Adipocyte (in vitro differentiated cells): ENCODE results near the gene NRBF2.

ENCODE experiments used
- DNase-seq: peaks from one replicate; pipeline ENCODE4 v3.0.0-alpha.2; 2015; ENCODE audit warnings: low read depth
- H3K27me3 ChIP-seq: replicated peaks from 2 replicates; pipeline ENCODE4 v1.7.0; 2013; ENCODE audit warnings: mild to moderate bottlenecking, low read length, moderate library complexity; ENCODE audit not compliant: control insufficient read depth, insufficient read depth
- H3K36me3 ChIP-seq: 2 replicates; pipeline ENCODE4 v1.7.0; 2013; ENCODE audit warnings: low read length, mild to moderate bottlenecking, moderate library complexity; ENCODE audit not compliant: control insufficient read depth, insufficient read depth, severe bottlenecking
- H3K4me1 ChIP-seq: 2 replicates; pipeline ENCODE4 v1.7.0; 2013; ENCODE audit warnings: mild to moderate bottlenecking, low read length, moderate library complexity; ENCODE audit not compliant: control insufficient read depth, insufficient read depth
- H3K4me3 ChIP-seq: 2 replicates; pipeline ENCODE4 v1.7.0; 2013; ENCODE audit warnings: mild to moderate bottlenecking, low read length, moderate library complexity
- H3K9ac ChIP-seq: 2 replicates; pipeline ENCODE4 v1.7.0; 2013; ENCODE audit warnings: mild to moderate bottlenecking, low read length, moderate library complexity
- H3K9me3 ChIP-seq: 2 replicates; pipeline ENCODE4 v1.7.0; 2013; ENCODE audit warnings: mild to moderate bottlenecking, low read length, moderate library complexity; ENCODE audit not compliant: control insufficient read depth

The NRBF2 gene

GRCh38 chr10:63123727-63124362 lies 9.3 kb upstream of the NRBF2 start:
- H3K4me1 ChIP-seq = peaks cover 12% of the 10 kb centered on the region
- H3K9me3 ChIP-seq = no peaks in the 10 kb centered on the region
- no peak for DNase-seq

GRCh38 chr10:63125459-63125858 lies 7.7 kb upstream of the NRBF2 start:
- Histone ChIP-seq H3K4me3 (no peak overlapping the region), H3K9ac (no peak overlapping the region), H3K36me3 (no peaks in the 10 kb centered on the region), H3K27me3 (no peaks in the 10 kb centered on the region), H3K4me1 (peaks cover 7% of the 10 kb centered on the region), H3K9me3 (no peaks in the 10 kb centered on the region)
- no peak for DNase-seq

More at GRCh38 chr10:63123727-63124362, 9.3 kb upstream of the NRBF2 start:
- H3K9ac ChIP-seq = no peak overlapping the region
- no peaks in the 10 kb centered on the region for H3K36me3 ChIP-seq
- H3K4me3 ChIP-seq = no peak overlapping the region
- H3K27me3 ChIP-seq = no peaks in the 10 kb centered on the region

DNA sequence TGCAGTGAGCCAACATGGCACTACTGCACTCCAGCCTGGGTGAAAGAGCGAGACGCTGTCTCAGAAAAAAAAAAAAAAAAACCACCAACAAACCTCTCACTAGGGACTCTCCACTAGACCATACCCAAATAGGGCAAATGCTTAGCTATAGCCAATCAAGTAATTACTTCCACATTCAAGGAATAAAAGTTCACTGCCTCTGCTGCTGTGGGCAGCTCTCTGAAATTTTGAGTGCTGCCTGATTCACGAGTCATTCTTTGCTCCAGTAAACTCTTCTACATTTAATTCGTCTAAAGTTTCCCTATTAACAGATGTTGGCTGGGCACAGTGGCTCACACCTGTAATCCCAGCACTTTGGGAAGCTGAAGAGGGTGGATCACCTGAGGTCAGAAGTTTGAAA lies 4.7 kb upstream of the NRBF2 start:
- no peak for DNase-seq
- Histone ChIP-seq H3K36me3 (no peaks in the 10 kb centered on the region), H3K9ac (peak overlapping the region; percentile 20), H3K9me3 (no peaks in the 10 kb centered on the region), H3K4me3 (no peak overlapping the region), H3K27me3 (no peaks in the 10 kb centered on the region), H3K4me1 (peaks cover 5% of the 10 kb centered on the region)

DNA sequence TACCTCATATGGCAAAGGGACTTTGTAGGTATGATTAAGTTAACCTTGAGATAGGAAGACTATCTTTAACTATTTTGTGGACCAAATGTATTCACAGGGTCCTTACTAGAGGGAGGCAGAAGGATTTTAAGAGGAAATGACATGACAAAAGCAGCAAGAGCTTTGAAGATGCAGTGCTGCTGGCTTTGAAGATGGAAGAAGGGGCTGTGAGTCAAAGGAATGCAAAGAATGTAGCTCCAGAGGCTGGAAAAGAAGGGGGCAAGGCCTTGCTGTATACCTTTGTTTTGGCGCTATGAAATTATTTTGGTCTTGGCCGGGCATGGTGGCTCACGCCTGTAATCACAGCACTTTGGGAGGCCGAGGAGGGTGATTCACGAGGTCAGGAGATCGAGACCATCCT lies 3.2 kb upstream of the NRBF2 start:
- Histone ChIP-seq H3K36me3 (no peaks in the 10 kb centered on the region), H3K4me3 (no peak overlapping the region), H3K4me1 (peaks cover 11% of the 10 kb centered on the region), H3K9me3 (no peaks in the 10 kb centered on the region), H3K27me3 (no peaks in the 10 kb centered on the region), H3K9ac (no peak overlapping the region)
- DNase-seq = no peak

DNA sequence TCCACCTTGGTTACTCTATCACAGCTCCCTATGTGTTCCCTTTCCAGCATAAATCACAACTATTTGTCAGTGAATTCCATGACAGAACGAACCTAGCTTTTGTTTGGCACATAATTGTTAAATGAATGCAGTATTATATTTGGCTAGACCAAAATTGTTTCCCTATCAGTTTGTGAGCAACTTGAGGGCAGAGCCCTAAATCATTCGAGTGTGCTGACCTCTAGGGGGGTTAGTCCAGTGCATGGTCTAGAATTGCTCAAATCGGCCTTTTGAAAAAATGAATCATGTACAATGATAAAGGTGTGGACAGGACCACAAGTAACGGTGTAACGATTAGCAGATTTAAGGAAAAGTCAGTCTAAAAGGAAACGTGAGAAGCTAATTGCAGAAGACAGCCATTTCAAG lies 475 bp upstream of the NRBF2 start:
- Histone ChIP-seq H3K9me3 (no peaks in the 10 kb centered on the region), H3K9ac (peak overlapping the region; percentile 40), H3K4me3 (peak overlapping the region; percentile 99), H3K4me1 (peaks cover 39% of the 10 kb centered on the region), H3K36me3 (no peaks in the 10 kb centered on the region), H3K27me3 (no peaks in the 10 kb centered on the region)
- no peak for DNase-seq

GRCh38 chr10:63133821-63134557 lies 861 bp downstream of the NRBF2 start:
- H3K9ac ChIP-seq = peak overlapping the region; percentile 100
- no peaks in the 10 kb centered on the region for H3K36me3 ChIP-seq
- no peaks in the 10 kb centered on the region for H3K27me3 ChIP-seq
- DNase-seq = peak; percentile 56
- H3K4me1 ChIP-seq = peaks cover 42% of the 10 kb centered on the region
- peak overlapping the region; percentile 99 for H3K4me3 ChIP-seq
- H3K9me3 ChIP-seq = no peaks in the 10 kb centered on the region

DNA sequence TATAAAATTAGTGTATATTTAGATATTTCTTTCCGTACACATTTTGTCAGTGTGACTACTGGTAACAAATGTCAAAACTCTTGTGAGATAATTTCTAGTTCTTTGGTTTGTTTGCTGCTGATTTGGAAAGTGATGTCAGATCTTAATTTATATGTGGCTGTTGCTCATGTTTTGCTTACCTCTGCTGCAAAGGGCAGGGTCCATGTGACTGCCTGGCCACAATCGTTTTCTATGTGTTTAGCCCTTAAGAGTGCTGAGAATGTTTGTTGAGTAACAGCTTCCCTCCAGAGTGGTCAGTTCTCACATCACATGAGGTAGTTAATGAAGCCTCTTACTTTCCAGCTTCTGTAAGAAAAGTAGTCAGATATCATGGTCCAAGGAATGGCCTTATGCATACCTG lies 4.2 kb downstream of the NRBF2 start:
- Histone ChIP-seq H3K9me3 (no peaks in the 10 kb centered on the region), H3K4me3 (peak overlapping the region; percentile 40), H3K9ac (no peak overlapping the region), H3K4me1 (peaks cover 49% of the 10 kb centered on the region), H3K36me3 (peaks cover 7% of the 10 kb centered on the region), H3K27me3 (no peaks in the 10 kb centered on the region)
- DNase-seq = no peak

- DNase-seq = no peak
- peaks cover 46% of the 10 kb centered on the region for H3K4me1 ChIP-seq
- no peaks in the 10 kb centered on the region for H3K9me3 ChIP-seq
- H3K36me3 ChIP-seq = peaks cover 7% of the 10 kb centered on the region
- H3K27me3 ChIP-seq = no peaks in the 10 kb centered on the region
- no peak overlapping the region for H3K9ac ChIP-seq
- H3K4me3 ChIP-seq = no peak overlapping the region
Measured at GRCh38 chr10:63140077-63140476, 6.9 kb downstream of the NRBF2 start.

DNA sequence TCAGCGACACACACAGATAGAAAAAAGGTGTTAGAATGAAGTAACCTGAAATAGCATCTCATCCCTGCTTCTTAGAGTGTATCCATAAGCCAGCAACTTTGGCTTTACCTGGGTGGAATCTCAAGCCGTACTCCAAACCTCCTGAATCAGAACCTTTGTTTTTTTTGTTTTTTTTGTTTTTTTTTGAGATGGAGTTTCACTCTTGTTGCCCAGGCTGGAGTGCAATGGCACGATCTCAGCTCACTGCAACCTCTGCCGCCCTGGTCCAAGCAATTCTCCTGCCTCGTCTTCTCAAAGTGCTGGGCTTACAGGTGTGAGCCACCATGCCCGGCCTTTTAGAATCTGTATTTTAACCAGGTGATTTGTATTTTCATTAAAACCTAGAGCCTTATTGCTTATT lies 9.0 kb downstream of the NRBF2 start:
- H3K36me3 ChIP-seq = peaks cover 7% of the 10 kb centered on the region
- H3K4me1 ChIP-seq = peaks cover 41% of the 10 kb centered on the region
- no peaks in the 10 kb centered on the region for H3K9me3 ChIP-seq
- H3K9ac ChIP-seq = no peak overlapping the region
- H3K27me3 ChIP-seq = no peaks in the 10 kb centered on the region
- no peak for DNase-seq
- no peak overlapping the region for H3K4me3 ChIP-seq

GRCh38 chr10:63143987-63144386 lies 10.9 kb downstream of the NRBF2 start:
- no peak overlapping the region for H3K9ac ChIP-seq
- H3K27me3 ChIP-seq = no peaks in the 10 kb centered on the region
- peaks cover 33% of the 10 kb centered on the region for H3K4me1 ChIP-seq
- peaks cover 21% of the 10 kb centered on the region for H3K36me3 ChIP-seq
- H3K4me3 ChIP-seq = no peak overlapping the region
- no peaks in the 10 kb centered on the region for H3K9me3 ChIP-seq
- no peak for DNase-seq

- no peaks in the 10 kb centered on the region for H3K27me3 ChIP-seq
- no peak for DNase-seq
- no peaks in the 10 kb centered on the region for H3K9me3 ChIP-seq
- peaks cover 25% of the 10 kb centered on the region for H3K36me3 ChIP-seq
- peaks cover 33% of the 10 kb centered on the region for H3K4me1 ChIP-seq
- peak overlapping the region; percentile 17 for H3K9ac ChIP-seq
- H3K4me3 ChIP-seq = no peak overlapping the region
Measured at GRCh38 chr10:63145782-63146181, 12.7 kb downstream of the NRBF2 start.
